Upper lobe of left lung (tissue), 4 donors: ENCODE data around the gene HIBADH.

Source experiments
- EP300 ChIP-seq, 4 donors: sonication (generic); formaldehyde crosslinking; IDR thresholded peaks; one replicate each; pipeline ENCODE4 v1.5.1; 2017; ENCODE audit warnings: antibody characterized with exemption in 4 of 4, control low read depth in 2 of 4
- POLR2A ChIP-seq, 4 donors: fragments of 450-650 bp; IDR thresholded peaks; one replicate each; pipeline ENCODE4 v1.5.1; 2016 to 2017; ENCODE audit warnings: antibody characterized with exemption in 4 of 4, mild to moderate bottlenecking in 2 of 4
- POLR2AphosphoS5 ChIP-seq, 2 donors: sonication (generic); formaldehyde crosslinking; IDR thresholded peaks; one replicate each; pipeline ENCODE4 v1.5.1; 2017; ENCODE audit warnings: antibody characterized with exemption in 2 of 2
- TF ChIP-seq, protein P1 (sequence below), 6 experiments: fragments of 450-650 bp in 4 of 6; fragments of 200-600 bp in 2 of 6; sonication (generic) in 2 of 6; IDR thresholded peaks; one replicate each; pipeline ENCODE4 v1.5.1; 2016 to 2019; ENCODE audit warnings: antibody characterized with exemption in 6 of 6

DNA sequence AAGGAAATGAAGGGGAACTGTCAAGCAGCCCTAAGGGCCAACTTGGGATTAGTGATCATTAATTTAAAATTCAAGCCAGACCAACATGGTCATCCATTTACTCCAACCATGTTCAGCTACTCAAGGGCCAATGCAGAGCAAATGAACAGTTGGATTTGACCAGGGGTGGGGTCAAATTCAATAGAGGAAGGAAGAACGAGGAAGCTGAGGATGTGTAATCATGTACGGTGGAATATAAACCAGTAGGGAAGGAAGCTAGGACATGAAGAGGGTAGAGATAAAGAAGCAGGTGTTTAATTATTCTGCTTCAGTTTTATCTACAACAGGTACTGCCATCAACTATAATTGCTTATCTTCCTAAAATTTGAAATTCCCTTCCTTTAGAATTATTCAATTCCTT is 81.6 kb downstream of the HIBADH start:
- TF ChIP-seq POLR2A (IDR thresholded peaks at IDR 0.05) (no peak), POLR2AphosphoS5 (IDR thresholded peaks at IDR 0.05) (no peak), EP300 (IDR thresholded peaks at IDR 0.05) (no peak)
- TF ChIP-seq, protein P1, sequence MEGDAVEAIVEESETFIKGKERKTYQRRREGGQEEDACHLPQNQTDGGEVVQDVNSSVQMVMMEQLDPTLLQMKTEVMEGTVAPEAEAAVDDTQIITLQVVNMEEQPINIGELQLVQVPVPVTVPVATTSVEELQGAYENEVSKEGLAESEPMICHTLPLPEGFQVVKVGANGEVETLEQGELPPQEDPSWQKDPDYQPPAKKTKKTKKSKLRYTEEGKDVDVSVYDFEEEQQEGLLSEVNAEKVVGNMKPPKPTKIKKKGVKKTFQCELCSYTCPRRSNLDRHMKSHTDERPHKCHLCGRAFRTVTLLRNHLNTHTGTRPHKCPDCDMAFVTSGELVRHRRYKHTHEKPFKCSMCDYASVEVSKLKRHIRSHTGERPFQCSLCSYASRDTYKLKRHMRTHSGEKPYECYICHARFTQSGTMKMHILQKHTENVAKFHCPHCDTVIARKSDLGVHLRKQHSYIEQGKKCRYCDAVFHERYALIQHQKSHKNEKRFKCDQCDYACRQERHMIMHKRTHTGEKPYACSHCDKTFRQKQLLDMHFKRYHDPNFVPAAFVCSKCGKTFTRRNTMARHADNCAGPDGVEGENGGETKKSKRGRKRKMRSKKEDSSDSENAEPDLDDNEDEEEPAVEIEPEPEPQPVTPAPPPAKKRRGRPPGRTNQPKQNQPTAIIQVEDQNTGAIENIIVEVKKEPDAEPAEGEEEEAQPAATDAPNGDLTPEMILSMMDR (IDR thresholded peaks at IDR 0.05) = no peak
